HG02798 (cell line): Measurements from ENCODE around the gene GTPBP1.
A peak's percentile ranks its signal among the peaks of the same experiment; 100 is the strongest.

Experiments used
- ATAC-seq: cut with Tn5 transposase; IDR thresholded peaks from one replicate; pipeline ENCODE4 v1.9.1; 2021; ENCODE audit warnings: mild to moderate bottlenecking; ENCODE audit not compliant: unreplicated experiment, poor library complexity

The GTPBP1 gene

GRCh38 chr22:38738475-38739070, 32.8 kb downstream of the GTPBP1 start:
- no peak for ATAC-seq

- no peak for ATAC-seq
Observed at GRCh38 chr22:38739300-38740055, 33.7 kb downstream of the GTPBP1 start.

GRCh38 chr22:38740116-38740723, 34.5 kb downstream of the GTPBP1 start:
- ATAC-seq: no peak

- ATAC-seq: no peak
Observed at GRCh38 chr22:38740754-38741153, 35.0 kb downstream of the GTPBP1 start.

GRCh38 chr22:38741166-38741565, 35.4 kb downstream of the GTPBP1 start:
- ATAC-seq: no peak

- no peak for ATAC-seq
Observed at GRCh38 chr22:38741576-38741975, 35.8 kb downstream of the GTPBP1 start.

GRCh38 chr22:38742176-38742942, 36.6 kb downstream of the GTPBP1 start:
- ATAC-seq: no peak

GRCh38 chr22:38744981-38745380, 39.2 kb downstream of the GTPBP1 start:
- ATAC-seq: no peak

GRCh38 chr22:38745676-38746460, 40.1 kb downstream of the GTPBP1 start:
- ATAC-seq: no peak

- ATAC-seq: no peak
Observed at GRCh38 chr22:38748487-38749136, 42.9 kb downstream of the GTPBP1 start.

GRCh38 chr22:38750104-38750503, 44.4 kb downstream of the GTPBP1 start:
- no peak for ATAC-seq

- ATAC-seq: no peak
Observed at GRCh38 chr22:38750638-38751037, 44.9 kb downstream of the GTPBP1 start.

- ATAC-seq: no peak
Observed at GRCh38 chr22:38751066-38751421, 45.3 kb downstream of the GTPBP1 start.

GRCh38 chr22:38751422-38752346, 45.9 kb downstream of the GTPBP1 start:
- ATAC-seq: peak; percentile 33

GRCh38 chr22:38753948-38754750, 48.4 kb downstream of the GTPBP1 start:
- ATAC-seq: no peak

GRCh38 chr22:38754751-38755154, 49.0 kb downstream of the GTPBP1 start:
- ATAC-seq: no peak

GRCh38 chr22:38755155-38755910, 49.6 kb downstream of the GTPBP1 start:
- peak; percentile 45 for ATAC-seq
